Suprapubic skin (tissue), 4 donors: ENCODE data around the gene CRIP2.

Source experiments
- EP300 ChIP-seq: sonication (generic); formaldehyde crosslinking; IDR thresholded peaks from one replicate; pipeline ENCODE4 v1.6.1; 2017; ENCODE audit warnings: antibody characterized with exemption
- POLR2A ChIP-seq, 2 donors: fragments of 450-650 bp; IDR thresholded peaks; one replicate each; pipeline ENCODE4 v1.6.1; 2017; ENCODE audit warnings: antibody characterized with exemption in 2 of 2, mild to moderate bottlenecking in 2 of 2, moderate library complexity in 2 of 2
- POLR2AphosphoS5 ChIP-seq, 3 donors: sonication (generic); formaldehyde crosslinking; IDR thresholded peaks; one replicate each; pipeline ENCODE4 v1.6.1; 2017; ENCODE audit warnings: antibody characterized with exemption in 3 of 3
- TF ChIP-seq, protein P1 (sequence below), 2 donors: fragments of 200-600 bp in 1 of 2; fragments of 450-650 bp in 1 of 2; sonication (generic) in 1 of 2; IDR thresholded peaks; one replicate each; pipeline ENCODE4 v1.5.1; 2016 to 2019; ENCODE audit warnings: antibody characterized with exemption in 2 of 2, mild to moderate bottlenecking in 1 of 2, moderate library complexity in 1 of 2

DNA sequence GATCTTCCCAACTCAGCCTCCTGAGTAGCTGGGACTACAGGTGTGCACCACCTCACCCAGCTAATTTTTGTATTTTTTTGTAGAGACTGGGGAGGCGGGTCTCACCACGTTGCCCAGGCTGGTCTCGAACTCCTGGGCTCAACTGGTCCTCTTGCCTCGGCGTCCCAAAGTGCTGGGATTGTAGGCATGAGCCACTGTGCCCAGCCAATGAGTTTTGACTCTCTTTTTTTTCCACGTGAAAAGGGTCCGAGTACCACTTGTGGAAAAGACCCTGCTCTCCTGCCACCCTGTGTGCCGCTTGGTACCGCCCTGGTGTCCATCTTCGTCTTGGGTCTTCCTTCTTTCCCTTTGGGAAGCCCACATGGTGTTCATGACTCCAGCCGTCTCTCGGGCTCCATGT, 34.0 kb downstream of the CRIP2 start:
- TF ChIP-seq POLR2A (IDR thresholded peaks at IDR 0.05): no peak
- TF ChIP-seq POLR2AphosphoS5 (IDR thresholded peaks at IDR 0.05): no peak
- TF ChIP-seq, protein P1, sequence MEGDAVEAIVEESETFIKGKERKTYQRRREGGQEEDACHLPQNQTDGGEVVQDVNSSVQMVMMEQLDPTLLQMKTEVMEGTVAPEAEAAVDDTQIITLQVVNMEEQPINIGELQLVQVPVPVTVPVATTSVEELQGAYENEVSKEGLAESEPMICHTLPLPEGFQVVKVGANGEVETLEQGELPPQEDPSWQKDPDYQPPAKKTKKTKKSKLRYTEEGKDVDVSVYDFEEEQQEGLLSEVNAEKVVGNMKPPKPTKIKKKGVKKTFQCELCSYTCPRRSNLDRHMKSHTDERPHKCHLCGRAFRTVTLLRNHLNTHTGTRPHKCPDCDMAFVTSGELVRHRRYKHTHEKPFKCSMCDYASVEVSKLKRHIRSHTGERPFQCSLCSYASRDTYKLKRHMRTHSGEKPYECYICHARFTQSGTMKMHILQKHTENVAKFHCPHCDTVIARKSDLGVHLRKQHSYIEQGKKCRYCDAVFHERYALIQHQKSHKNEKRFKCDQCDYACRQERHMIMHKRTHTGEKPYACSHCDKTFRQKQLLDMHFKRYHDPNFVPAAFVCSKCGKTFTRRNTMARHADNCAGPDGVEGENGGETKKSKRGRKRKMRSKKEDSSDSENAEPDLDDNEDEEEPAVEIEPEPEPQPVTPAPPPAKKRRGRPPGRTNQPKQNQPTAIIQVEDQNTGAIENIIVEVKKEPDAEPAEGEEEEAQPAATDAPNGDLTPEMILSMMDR (IDR thresholded peaks at IDR 0.05): no peak
- TF ChIP-seq EP300: no peak
